Upper lobe of left lung (tissue), 6 donors: Measurements from ENCODE around the gene EREG. TPM values are rescaled to one million over a fixed set of nuclear protein-coding genes. Genes with fewer than 3 reads are reported as not detected.

ENCODE experiments used
- ATAC-seq, 2 donors: fragments of 200-7000 bp; cut with Tn5 transposase; one replicate each; pipeline ENCODE4 v1.9.1; 2022; ENCODE audit warnings: mild to moderate bottlenecking in 2 of 2, moderate library complexity in 2 of 2; ENCODE audit not compliant: low FRiP score in 2 of 2
- DNase-seq, 2 donors: peaks; one replicate each; pipeline ENCODE4 v3.0.0-alpha.2; 2019 to 2020
- H3K27ac ChIP-seq, 4 donors: fragments of 200-600 bp; sonication (generic); one replicate each; pipeline ENCODE4 v1.5.1; 2016 to 2019
- H3K27me3 ChIP-seq, 4 donors: fragments of 200-600 bp; sonication (generic); one replicate each; pipeline ENCODE4 v1.5.1; 2017 to 2019
- H3K36me3 ChIP-seq, 4 donors: fragments of 200-600 bp; sonication (generic); one replicate each; pipeline ENCODE4 v1.5.1; 2016 to 2019
- H3K4me1 ChIP-seq, 4 donors: fragments of 200-600 bp; sonication (generic); one replicate each; pipeline ENCODE4 v1.5.1; 2018 to 2019
- H3K4me3 ChIP-seq, 4 donors: fragments of 200-600 bp; sonication (generic); one replicate each; pipeline ENCODE4 v1.5.1; 2017 to 2019; ENCODE audit warnings: mild to moderate bottlenecking in 2 of 4, moderate library complexity in 1 of 4
- H3K9me3 ChIP-seq, 4 donors: fragments of 200-600 bp; sonication (generic); one replicate each; pipeline ENCODE4 v1.5.1; 2018 to 2019
- EP300 ChIP-seq, 4 donors: sonication (generic); formaldehyde crosslinking; IDR thresholded peaks; one replicate each; pipeline ENCODE4 v1.5.1; 2017; ENCODE audit warnings: antibody characterized with exemption in 4 of 4, control low read depth in 2 of 4
- POLR2A ChIP-seq, 4 donors: fragments of 450-650 bp; IDR thresholded peaks; one replicate each; pipeline ENCODE4 v1.5.1; 2016 to 2017; ENCODE audit warnings: antibody characterized with exemption in 4 of 4, mild to moderate bottlenecking in 2 of 4
- POLR2AphosphoS5 ChIP-seq, 2 donors: sonication (generic); formaldehyde crosslinking; IDR thresholded peaks; one replicate each; pipeline ENCODE4 v1.5.1; 2017; ENCODE audit warnings: antibody characterized with exemption in 2 of 2
- WGBS, 2 donors: methylation state at CpG; one replicate each; pipeline ENCODE4 v1.1.5; 2017 to 2018; 5-methylcytosine and 5-hydroxymethylcytosine counted together
- total RNA-seq, 6 donors: library from RNA; depleted of rRNA in 4 of 6; stranded (reverse); fragments of >200 nt in 4 of 6; gene quantifications; one replicate each; pipeline versions ENCODE4 v1.1.0 to v1.2.1, GENCODE V29; 2016 to 2021
- TF ChIP-seq, protein P1 (sequence below), 6 experiments: fragments of 450-650 bp in 4 of 6; fragments of 200-600 bp in 2 of 6; sonication (generic) in 2 of 6; IDR thresholded peaks; one replicate each; pipeline ENCODE4 v1.5.1; 2016 to 2019; ENCODE audit warnings: antibody characterized with exemption in 6 of 6
- donor health status: DM: no; HTN: no; CAD: no; lungs with moderate emphysema.
- donor health status: DM: no; HTN: yes; CAD: no; lungs with severe emphysema.

The EREG gene
- total RNA-seq, 6 donors from 2014 or later, result 0.94 to 3.7 (median 1.1) TPM

DNA sequence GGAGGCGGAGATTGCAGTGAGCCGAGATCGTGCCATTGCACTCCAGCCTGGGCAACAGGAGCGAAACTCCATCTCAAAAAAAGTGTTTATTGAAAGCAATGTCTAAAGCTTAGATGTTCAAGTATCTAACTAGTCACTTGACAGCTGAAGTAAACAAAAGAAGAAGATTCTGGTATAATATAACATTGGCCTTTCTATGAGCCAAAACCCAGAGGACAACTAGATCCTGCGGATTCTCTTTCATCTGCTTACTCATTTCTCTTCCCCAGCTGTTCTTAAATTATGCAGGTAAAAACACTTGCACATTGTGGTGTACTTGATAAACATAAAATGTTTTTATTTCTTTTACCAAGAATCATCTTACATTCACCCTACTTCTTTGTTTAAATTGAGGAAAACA, 55.9 kb downstream of the EREG start:
- Histone ChIP-seq H3K36me3 (no peaks in the 10 kb centered on the region), H3K4me1 (peaks cover 0 to 4% (median 0%) of the 10 kb centered on the region in 4 donors), H3K27ac (no peak overlapping the region), H3K4me3 (no peak overlapping the region), H3K9me3 (no peaks in the 10 kb centered on the region), H3K27me3 (no peaks in the 10 kb centered on the region)
- 91 to 92% methylated on average over 5 of the region's 5 CpGs for WGBS, 2 donors
- DNase-seq (no peak), ATAC-seq (no peak)
- TF ChIP-seq, protein P1, sequence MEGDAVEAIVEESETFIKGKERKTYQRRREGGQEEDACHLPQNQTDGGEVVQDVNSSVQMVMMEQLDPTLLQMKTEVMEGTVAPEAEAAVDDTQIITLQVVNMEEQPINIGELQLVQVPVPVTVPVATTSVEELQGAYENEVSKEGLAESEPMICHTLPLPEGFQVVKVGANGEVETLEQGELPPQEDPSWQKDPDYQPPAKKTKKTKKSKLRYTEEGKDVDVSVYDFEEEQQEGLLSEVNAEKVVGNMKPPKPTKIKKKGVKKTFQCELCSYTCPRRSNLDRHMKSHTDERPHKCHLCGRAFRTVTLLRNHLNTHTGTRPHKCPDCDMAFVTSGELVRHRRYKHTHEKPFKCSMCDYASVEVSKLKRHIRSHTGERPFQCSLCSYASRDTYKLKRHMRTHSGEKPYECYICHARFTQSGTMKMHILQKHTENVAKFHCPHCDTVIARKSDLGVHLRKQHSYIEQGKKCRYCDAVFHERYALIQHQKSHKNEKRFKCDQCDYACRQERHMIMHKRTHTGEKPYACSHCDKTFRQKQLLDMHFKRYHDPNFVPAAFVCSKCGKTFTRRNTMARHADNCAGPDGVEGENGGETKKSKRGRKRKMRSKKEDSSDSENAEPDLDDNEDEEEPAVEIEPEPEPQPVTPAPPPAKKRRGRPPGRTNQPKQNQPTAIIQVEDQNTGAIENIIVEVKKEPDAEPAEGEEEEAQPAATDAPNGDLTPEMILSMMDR (IDR thresholded peaks at IDR 0.05), result no peak
- TF ChIP-seq POLR2AphosphoS5 (IDR thresholded peaks at IDR 0.05), result no peak
- TF ChIP-seq EP300 (IDR thresholded peaks at IDR 0.05), result no peak
- no peak for TF ChIP-seq POLR2A (IDR thresholded peaks at IDR 0.05)

DNA sequence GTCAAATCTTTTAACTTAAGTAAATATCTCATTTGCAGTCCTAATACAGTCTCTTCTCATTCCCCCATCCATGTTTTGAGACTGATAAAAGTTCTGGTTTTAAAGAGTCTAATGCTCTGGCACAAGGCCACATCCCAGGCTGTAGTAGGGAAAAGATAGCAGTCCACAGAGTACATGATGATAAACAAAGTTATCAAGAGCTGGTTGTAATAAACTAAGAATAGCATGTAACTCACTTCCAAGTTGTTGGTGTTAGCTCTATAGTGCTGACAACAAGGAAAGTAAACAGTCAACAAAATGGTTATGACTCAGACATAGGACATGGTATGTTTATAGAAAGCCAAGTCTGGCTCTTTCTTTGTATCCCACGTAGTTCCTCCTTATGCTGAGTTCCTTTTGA, 58.2 kb downstream of the EREG start:
- Histone ChIP-seq H3K27me3 (no peaks in the 10 kb centered on the region), H3K27ac (peak overlapping the region in 2 of 4 donors; percentile 10 to 36), H3K4me1 (peaks cover 0 to 4% (median 0%) of the 10 kb centered on the region in 4 donors), H3K36me3 (no peaks in the 10 kb centered on the region), H3K4me3 (no peak overlapping the region), H3K9me3 (no peaks in the 10 kb centered on the region)
- no peak for ATAC-seq
- no peak for DNase-seq
- TF ChIP-seq, protein P1 (IDR thresholded peaks at IDR 0.05), result no peak
- peak in 2 of 4 donors; percentile 73 to 78 for TF ChIP-seq EP300 (IDR thresholded peaks at IDR 0.05)
- 43 to 55% methylated on average over 1 of the region's 1 CpG for WGBS, 2 donors

DNA sequence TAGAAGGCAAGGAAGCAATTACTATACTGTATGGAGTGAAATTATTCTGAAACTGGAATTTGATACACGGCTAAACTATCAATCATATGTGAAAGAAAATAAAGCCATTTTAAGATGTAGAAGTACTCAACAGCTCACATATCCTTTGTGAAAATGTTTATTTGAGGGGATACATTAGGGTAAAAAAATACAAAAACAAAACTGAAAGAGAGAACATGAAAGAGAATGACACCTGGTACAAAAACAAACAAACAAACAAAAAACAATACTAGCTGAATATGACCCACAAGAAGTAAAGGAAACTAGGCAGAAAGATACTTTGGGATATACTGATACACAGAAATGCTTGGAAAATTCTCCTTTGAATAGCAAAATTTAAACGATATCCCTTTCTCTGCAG, 59.2 kb downstream of the EREG start:
- Histone ChIP-seq H3K9me3 (no peaks in the 10 kb centered on the region), H3K27me3 (no peaks in the 10 kb centered on the region), H3K4me1 (no peaks in the 10 kb centered on the region), H3K27ac (no peak overlapping the region), H3K4me3 (no peak overlapping the region), H3K36me3 (no peaks in the 10 kb centered on the region)
- ATAC-seq (no peak), DNase-seq (no peak)
- WGBS, 2 donors, result 94 to 96% methylated on average over 2 of the region's 2 CpGs
- TF ChIP-seq POLR2A (IDR thresholded peaks at IDR 0.05) (no peak), POLR2AphosphoS5 (IDR thresholded peaks at IDR 0.05) (no peak), EP300 (IDR thresholded peaks at IDR 0.05) (no peak)
- TF ChIP-seq, protein P1 (IDR thresholded peaks at IDR 0.05), result no peak

DNA sequence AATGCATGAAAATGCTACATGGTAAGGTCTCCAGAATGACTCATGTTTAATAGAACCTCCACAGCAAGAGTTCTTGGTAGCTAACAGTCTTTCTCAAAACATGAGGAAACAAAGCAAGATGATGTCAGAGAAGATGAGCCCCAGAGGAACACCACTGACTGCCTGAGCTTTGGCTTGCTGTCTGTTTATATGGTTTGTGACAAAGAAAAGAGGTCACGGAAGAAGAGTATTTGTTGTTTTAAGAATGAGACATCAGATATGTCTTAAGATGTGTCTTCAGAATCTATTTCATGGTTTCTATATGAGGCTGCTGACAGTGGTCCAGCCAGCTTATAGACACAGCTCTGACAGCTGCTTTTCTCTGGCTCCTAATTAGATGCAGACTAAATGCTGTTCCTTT, 61.2 kb downstream of the EREG start:
- TF ChIP-seq POLR2AphosphoS5 (IDR thresholded peaks at IDR 0.05) (no peak), EP300 (IDR thresholded peaks at IDR 0.05) (no peak), POLR2A (IDR thresholded peaks at IDR 0.05) (no peak)
- TF ChIP-seq, protein P1 (IDR thresholded peaks at IDR 0.05), result no peak
- 83% methylated on average over 1 of the region's 1 CpG for WGBS, 2 donors
- Histone ChIP-seq H3K27ac (no peak overlapping the region), H3K4me1 (no peaks in the 10 kb centered on the region), H3K9me3 (no peaks in the 10 kb centered on the region), H3K4me3 (no peak overlapping the region), H3K36me3 (no peaks in the 10 kb centered on the region), H3K27me3 (no peaks in the 10 kb centered on the region)
- DNase-seq, result no peak
- ATAC-seq, result peak in 1 of 2 donors; percentile 77

DNA sequence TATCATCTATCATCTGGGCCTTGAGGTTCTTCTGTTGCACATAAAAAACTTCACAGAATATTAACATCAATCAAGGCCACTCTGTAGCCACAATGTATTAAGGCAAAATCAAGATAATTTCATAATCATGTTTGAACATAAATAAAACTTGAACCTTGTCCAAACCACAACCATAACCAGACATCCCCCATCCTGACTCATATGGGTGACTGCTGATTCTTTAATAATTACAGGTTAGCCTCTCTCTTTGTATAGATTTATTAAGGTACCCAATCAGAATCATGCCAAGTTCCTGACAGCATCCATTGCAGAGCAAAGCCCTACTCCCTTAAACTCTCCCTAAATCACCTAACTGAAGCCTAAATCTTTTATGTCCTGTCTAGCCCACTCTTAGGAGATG, 63.3 kb downstream of the EREG start:
- Histone ChIP-seq H3K4me3 (no peak overlapping the region), H3K27me3 (no peaks in the 10 kb centered on the region), H3K27ac (no peak overlapping the region), H3K36me3 (no peaks in the 10 kb centered on the region), H3K4me1 (no peaks in the 10 kb centered on the region), H3K9me3 (no peaks in the 10 kb centered on the region)
- DNase-seq, result no peak
- ATAC-seq, result no peak
- TF ChIP-seq POLR2A (IDR thresholded peaks at IDR 0.05) (no peak), EP300 (IDR thresholded peaks at IDR 0.05) (no peak), POLR2AphosphoS5 (IDR thresholded peaks at IDR 0.05) (no peak)
- TF ChIP-seq, protein P1 (IDR thresholded peaks at IDR 0.05), result no peak
